NCI-H1092 (cell line): ENCODE data around the gene YTHDC2.

ENCODE experiments used
- DNase-seq: peaks from one replicate; lab custom pipeline; 2025; lab: John Stamatoyannopoulos, UW

YTHDC2 gene

DNA sequence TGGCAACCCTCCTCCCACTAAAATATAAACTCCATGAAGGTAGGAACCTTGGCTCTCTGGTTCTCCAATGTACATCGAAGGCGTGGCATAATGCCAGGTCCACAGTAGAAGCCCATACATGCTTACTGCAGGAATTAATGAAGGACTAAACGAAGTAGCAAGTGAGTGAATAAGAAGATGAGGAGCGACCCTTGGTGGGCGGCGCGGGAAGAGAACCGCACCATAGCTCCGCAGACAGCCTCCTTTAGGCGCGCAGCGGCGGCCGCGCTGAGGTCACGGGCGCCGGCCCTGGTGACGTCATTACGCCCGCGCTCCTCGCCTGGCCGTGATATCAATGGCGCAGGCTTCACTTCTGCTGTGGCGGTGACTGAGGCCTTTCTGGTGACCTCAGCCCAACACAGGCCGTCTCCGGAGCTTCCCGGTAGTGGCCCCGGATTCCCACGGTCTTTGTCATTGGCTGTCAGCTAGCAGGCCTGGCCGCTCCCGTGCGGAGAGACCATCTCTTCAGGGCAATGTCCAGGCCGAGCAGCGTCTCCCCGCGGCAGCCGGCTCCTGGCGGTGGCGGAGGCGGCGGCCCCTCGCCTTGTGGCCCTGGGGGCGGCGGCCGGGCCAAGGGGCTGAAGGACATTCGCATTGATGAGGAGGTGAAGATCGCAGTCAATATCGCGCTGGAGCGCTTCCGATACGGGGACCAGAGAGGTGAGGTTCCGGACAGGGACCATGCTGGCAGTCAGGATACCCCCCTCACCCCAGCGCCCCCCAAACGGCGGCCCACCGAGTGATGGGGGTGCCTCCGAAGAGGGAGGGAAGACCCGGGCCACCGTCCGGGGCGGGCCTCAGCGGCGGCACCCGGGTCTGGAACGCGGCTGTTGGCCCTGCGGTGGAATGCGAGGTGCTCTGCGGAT lies at the start of gene YTHDC2:
YTHDC2 (plus strand) TSS at position 311 of the 905 bp plus-strand sequence; CDS start at position 513, 202 bp downstream.
- peak; percentile 73 for DNase-seq

DNA sequence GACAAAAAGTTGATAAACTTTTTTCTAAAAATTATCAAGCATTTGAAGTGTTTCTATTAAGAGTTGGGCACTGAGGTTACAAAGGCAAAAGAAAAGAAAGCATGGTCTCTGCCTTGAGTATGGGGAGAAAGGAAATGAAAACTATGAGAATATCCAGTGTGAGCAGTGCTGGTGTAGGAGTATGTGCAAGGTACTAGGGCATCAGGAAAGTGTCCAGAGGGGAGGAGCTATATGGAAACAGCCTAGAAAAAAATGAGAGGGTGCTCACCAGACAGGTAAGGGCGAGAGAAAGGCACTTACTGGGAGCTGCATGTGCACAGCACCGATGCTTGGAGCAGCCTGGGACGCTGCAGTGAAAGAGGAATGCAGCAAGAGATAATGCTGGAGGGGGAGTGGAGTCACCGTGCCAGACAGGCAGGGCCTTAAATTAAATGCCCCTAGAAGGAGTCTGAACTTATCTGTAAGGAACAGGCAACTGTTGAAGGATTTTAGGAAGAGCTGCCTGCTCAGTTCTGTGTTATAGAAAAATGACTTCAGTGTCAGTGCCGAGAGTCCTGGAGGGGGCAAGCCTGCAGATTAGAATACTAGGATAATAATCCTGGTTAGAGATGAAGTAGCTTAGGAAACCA lies 39.3 kb upstream of the YTHDC2 start:
- DNase-seq, result no peak

DNA sequence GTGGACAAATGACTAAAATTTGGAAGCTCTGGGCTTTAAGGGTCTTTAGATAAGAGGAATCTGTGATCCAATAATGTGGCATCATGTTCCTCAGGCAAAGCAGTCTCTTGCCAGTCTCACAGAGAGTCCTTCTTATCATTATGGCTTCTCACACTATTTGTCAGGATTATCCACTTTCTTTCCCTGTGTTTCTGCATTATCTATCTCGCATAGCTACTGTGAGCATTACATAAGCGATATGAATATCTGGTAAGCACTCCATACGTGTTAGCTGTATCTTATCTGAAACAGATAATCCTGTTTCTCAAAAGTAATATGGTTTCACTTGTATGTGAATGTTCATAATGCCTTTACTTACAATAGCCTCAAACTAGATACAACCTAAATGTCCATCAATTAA lies 34.8 kb upstream of the YTHDC2 start:
- no peak for DNase-seq

GRCh38 chr5:113480243-113480642 lies 33.3 kb upstream of the YTHDC2 start:
- DNase-seq, result no peak

DNA sequence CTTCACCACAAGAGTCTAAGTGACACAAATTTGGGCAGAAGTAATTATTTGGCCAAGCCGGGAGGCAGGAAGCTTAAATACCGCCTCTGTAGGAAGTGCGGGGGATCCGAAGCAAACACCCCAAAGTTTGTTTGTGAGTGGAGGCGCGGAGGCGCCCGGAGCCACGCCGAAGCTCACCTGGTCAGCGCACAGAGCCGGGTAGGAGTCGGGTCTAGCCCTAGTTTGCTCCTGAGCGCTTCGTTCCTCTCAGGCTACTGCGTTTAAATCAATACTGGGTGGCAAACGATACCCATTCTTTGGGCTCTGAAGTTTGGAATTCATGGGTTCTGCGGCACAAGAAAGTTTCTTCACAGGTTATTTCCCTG lies 26.1 kb upstream of the YTHDC2 start:
- no peak for DNase-seq

DNA sequence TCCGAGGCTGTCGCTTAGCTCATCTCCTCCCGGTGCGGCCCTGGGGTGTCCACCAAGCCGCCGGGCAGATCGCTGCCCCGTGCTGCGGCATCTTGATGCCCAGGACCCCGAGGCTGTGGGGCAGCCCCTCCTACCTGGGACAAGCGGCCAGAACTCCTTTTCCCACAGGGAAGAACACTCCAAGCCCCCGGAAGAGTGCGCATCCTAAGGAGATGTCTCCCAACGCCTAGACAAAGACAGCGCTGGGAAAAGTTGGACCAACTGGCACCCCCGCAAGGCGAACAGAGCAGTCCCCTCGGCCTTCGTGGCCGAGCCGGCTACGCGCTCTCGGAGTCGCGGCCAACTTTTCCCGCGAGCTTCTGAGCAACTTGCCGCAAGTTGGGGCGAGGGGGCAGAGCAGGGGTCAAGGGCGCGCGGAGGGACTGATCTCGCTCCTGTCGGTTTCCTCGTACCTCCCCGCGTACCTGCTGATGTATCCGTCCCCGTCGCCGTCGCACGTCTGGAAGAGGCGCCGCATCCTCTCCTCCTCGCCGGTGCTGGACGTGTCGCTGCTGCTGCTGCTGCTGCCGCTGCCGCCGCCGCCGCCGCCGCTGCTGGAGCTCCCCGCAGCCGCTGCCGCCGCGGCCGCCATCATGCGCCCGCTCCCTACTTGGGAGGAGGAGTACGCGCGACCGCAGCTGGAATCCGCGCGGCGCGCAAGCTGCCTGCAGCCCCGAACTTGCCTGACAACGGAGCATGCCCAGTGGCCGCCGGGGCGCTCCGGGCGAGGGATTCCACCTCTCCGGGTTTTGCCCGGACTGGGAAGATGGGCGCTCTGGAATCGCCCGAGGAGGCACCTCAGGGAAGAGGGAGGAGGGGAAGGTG lies 25.5 kb upstream of the YTHDC2 start, which contains the start of gene MCC:
MCC (minus strand) TSS at position 673 of the 864 bp plus-strand sequence.
- peak; percentile 37 for DNase-seq

GRCh38 chr5:113488645-113489184 lies 24.8 kb upstream of the YTHDC2 start:
- DNase-seq, result no peak

DNA sequence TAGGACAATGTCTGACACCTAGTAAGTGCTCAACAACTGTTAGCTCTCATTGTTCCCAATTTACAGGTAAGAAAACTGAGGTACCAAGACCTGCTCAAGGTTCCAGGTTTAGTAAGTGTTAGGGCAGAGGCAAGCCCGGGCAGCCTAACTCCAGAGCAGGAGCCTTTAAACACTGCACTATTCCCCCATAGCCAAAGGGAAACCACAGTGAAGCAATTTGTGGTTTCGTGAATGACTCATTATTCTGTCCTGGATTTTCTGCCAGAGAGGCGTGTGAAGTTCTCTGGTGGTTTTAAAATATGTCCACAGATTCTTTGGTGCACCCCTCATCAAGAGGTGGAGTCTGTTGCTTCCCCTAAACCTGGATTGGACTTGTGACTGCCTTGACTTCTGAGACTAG lies 24.2 kb upstream of the YTHDC2 start:
- DNase-seq, result no peak

DNA sequence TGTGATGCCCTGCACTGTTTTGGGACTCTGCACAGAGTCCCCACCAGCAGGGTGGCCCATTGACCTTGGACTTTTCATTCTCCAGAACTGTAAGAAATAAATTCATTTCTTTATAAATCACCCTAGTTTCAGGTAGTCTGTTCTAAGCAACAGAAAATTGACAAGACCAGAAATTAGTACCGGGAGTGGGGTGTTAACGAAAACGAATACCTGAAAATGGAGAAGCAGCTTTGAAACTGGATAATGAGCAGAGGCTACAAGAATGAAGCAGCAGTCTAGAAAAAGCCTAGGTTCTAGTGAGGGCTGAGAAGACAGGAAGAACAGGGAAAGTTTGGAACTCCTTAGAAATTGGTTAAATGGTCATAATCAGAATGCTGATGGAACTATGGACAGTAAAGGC lies 23.2 kb upstream of the YTHDC2 start:
- no peak for DNase-seq

DNA sequence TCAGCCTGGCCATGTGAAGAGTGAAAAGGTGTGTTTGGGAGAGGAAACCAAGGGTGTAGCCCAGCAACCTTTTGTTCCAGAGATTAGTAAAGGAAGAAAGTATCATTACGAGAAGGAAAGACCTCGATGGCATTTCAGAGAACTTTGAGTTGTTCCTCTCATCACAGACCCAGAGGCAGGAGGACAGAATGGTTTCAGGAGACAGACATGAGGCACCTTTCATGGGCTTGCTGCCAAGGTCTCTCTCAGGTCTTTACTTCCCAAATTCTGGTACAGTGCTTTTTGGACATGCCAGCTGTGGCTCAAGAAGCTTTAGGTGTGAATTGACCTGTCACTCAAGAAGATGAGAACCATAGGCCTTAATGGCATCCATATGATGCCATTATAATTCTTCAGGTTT lies 22.5 kb upstream of the YTHDC2 start:
- no peak for DNase-seq

DNA sequence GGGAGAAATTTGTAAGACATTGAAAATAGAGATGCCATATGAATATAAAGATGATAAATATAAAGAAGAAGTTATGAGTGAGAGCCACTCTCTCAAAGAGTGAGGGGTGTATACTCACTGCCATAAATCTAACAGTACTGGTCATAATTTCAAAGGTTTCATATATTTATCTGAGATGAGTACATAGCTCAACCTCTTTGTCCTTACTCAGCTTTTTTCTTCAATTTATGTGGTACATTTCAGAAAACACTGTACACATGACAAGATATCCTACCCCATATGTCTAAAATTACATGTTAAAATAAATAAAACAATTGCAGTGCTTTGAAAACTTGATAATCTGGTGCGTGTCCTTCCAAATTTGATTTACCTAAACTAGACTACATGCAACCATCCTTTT lies 20.0 kb upstream of the YTHDC2 start:
- no peak for DNase-seq

- DNase-seq, result no peak
Observed at GRCh38 chr5:113495422-113495841, 18.1 kb upstream of the YTHDC2 start.

DNA sequence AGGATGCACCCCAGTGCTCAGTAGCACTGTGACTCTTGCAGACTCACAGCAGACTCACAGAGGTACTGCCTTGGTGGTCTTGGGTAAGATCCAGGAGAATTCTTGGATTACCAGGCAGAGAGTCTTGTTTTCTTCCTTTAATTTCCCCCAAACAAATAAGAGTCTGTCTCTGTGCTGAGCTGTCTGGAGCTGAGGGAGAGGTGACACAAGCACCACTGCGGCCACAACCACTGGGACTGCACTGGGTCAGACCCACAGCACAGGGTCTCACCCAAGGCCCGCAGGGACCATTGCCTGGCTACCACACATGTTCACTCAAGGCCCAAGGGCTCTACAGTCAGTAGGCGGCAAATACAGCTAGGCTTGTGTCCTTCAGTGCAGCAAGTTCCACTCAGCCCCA lies 11.4 kb upstream of the YTHDC2 start:
- no peak for DNase-seq

DNA sequence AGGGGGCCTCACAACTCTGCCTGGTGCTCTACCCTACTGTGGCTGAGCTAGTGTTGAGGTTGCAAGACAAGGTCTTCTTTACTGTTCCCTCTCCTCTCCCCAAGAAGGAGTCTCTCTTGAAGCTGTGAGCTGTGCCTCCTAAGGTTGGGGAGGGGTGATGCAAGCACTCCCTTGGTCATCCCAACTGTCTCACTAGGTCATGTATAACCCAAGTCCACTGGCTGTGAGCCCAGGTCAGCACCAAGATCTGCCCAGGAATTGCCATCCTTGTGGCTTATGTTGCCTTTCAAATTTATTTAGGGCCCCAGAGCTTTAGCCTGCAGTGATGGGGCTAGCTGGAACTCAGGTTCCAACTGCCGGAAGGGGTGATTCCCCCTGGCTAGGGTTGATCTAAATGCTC lies 10.3 kb upstream of the YTHDC2 start:
- DNase-seq, result no peak

DNA sequence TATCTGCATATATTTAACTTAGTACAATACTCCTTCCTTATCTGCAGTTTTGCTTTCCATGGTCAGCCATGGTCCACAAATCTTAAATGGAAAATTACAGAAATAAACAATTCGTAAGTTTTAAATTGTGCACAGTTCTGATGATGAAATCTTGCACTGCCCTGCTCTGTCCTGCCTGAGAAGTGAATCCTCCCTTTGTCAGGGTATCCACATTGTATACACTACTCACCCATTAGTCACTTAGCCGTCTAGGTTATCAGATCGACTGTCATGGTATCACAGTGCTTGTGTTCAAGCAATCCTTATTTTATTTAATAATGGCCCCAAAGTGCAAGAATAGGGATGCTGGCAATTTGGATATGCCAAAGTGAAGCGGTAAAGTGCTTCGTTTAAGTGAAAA lies 8.3 kb upstream of the YTHDC2 start:
- no peak for DNase-seq

DNA sequence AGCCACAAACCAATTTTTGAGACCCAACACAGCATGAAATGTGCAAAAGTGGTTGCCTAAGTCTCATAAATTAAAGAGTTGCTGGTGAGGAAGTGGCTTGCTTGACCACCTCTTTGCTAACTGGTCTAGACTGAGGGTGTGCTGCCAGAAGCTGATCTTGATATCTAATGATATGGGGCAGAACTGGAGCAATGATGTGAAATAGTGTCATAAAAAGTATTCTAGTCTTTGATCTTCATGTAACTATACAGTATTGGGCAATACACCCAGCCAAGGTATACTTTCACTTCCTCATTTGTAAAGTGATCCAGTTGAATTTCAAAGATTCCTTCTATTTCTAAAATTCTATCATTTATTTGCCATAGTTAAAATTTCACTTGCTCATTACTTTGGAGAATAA lies 5.9 kb upstream of the YTHDC2 start:
- DNase-seq, result no peak

- DNase-seq, result no peak
Observed at GRCh38 chr5:113508756-113509155, 4.7 kb upstream of the YTHDC2 start.

- no peak for DNase-seq
Observed at GRCh38 chr5:113510836-113511451, 2.5 kb upstream of the YTHDC2 start.

GRCh38 chr5:113512341-113512740 lies 1.2 kb upstream of the YTHDC2 start:
- DNase-seq, result no peak

- DNase-seq, result no peak
Observed at GRCh38 chr5:113514289-113514635, 768 bp downstream of the YTHDC2 start.

DNA sequence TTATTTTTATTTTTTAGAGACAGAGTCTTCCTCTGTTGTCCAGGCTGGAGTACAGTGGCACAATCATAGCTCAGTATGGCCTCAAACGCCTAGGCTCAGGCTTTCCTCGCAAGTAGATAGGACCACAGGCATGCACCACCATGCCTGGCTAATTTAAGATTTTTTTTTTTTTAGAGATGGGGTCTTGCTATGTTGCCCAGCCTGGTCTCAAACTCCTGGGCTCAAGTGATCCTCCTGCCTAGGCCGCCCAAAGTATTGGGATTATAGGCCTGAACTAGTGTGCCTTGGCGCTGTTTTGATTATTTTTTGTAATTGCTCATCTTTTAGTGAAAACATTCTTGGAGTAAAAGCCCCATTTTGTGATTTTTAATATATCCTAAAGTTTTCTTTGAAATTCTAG lies 5.4 kb downstream of the YTHDC2 start:
- DNase-seq, result no peak

GRCh38 chr5:113519412-113519811 lies 5.9 kb downstream of the YTHDC2 start:
- DNase-seq, result no peak
